ENCODE data around the gene GRIK4.

The GRIK4 gene

DNA sequence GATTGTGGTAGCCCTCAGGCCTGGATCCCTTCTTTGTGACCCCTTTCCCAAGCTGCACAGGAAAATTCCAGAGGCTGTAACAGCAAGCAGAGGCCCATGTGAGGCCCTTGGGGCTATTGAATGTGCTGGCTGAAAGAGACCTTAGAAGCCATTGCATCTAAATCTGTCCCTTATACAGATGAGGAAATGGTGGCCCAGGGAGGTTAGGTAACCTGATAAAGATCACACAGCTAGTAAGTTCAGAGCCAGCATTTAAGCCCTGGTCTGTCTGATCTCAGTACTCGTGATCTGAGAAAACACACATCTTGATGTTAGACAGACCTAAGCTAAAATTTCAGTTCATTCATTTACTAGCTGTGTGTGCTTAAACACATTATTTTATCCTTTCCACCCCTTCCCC lies 396.4 kb downstream of the GRIK4 start:
- Histone ChIP-seq H3K27me3 (ENCODE audit: control insufficient read depth, insufficient read depth, low read length) (no peaks in the 10 kb centered on the region; the same call in 1 of the 2 replicates), H3K9ac (ENCODE audit: low read length) (no peak overlapping the region), H3K36me3 (ENCODE audit: control insufficient read depth, insufficient read depth, low read length) (no peaks in the 10 kb centered on the region), H3K4me1 (ENCODE audit: control insufficient read depth, insufficient read depth, low read length) (no peaks in the 10 kb centered on the region; the same call in 1 of the 2 replicates), H3K27ac (ENCODE audit: low read depth, low read length) (no peak overlapping the region), H3K9me3 (ENCODE audit: control insufficient read depth, insufficient read depth, low read depth, low read length) (no peaks in the 10 kb centered on the region), H3K4me3 (ENCODE audit: low read depth, low read length) (no peak overlapping the region)

DNA sequence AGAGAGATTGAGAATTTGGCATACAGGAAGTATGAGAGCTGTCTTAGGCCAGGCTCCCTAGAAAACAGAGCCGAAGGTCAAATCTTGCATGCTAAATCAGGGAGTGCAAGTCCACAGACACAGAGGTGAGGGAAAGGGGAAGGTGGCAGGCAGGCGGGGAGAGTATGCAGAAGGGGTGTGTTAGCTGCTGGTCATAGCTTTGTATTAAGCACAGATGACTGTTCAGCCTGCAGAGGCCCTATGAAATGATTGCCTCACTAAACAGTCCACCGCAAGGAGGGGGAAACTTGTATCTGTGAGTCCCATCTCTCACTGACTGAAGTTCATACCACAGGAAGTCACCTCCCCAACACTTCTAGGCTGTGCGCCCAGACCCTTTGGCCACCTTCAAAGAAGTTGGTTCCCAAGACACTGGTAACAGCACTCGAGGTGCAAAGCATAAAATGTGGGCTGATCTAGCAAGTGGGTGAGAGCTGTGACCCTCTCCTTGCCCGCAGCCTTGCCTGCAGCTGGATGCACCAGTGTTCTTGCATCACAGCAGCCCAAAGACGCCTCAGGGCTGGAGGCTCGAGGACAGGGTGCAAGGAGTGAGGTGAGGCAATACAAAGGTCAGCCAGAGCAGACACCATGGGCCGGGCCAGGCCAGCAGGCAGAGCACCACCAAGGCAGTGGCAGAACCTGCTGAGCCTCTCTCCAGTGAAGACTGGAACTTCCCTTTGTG lies 397.1 kb downstream of the GRIK4 start:
- Histone ChIP-seq H3K36me3 (ENCODE audit: control insufficient read depth, insufficient read depth, low read length) (no peaks in the 10 kb centered on the region), H3K9me3 (ENCODE audit: control insufficient read depth, insufficient read depth, low read depth, low read length) (no peaks in the 10 kb centered on the region), H3K27me3 (ENCODE audit: control insufficient read depth, insufficient read depth, low read length) (no peaks in the 10 kb centered on the region; the same call in 1 of the 2 replicates), H3K4me3 (ENCODE audit: low read depth, low read length) (no peak overlapping the region), H3K9ac (ENCODE audit: low read length) (no peak overlapping the region), H3K4me1 (ENCODE audit: control insufficient read depth, insufficient read depth, low read length) (no peaks in the 10 kb centered on the region; the same call in 1 of the 2 replicates), H3K27ac (ENCODE audit: low read depth, low read length) (no peak overlapping the region)

DNA sequence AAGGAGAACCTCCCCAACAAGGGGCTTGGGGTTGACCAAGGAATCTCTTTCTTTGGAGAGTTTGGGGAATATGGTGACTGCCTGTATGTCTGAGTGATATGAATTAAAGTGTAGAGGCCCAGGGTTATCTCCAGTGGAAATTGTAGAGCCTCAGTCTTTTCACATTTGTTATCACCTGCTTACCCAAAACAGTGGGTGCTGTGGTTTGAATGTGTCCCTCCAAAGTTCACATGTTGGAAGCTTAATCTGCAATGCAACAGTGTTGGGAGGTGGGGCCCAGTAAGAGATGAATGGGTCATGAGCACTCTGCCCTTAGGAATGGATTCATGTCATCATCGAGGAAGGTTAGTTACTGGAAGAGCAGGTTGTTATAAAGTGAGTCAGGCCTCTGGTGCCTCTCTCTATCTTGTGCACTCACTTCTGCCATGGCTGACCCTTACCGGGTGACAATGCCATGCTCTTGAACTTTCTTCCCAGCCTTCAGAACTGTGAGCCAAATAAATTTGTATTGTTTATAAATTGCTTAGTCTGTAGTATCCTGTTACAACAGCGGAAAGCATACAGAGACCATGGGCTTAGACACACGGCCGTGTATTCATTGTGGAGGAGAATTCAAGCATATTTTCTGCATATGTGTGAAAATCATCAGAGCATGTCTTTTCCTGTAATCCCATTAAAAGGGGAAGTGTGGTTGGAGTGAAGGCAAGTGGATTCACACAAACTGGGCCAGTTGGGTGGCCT lies 398.3 kb downstream of the GRIK4 start:
- H3K9me3 ChIP-seq (ENCODE audit: control insufficient read depth, insufficient read depth, low read depth, low read length) = no peaks in the 10 kb centered on the region
- H3K4me1 ChIP-seq (ENCODE audit: control insufficient read depth, insufficient read depth, low read length) = no peaks in the 10 kb centered on the region
- H3K36me3 ChIP-seq (ENCODE audit: control insufficient read depth, insufficient read depth, low read length) = no peaks in the 10 kb centered on the region
- no peak overlapping the region for H3K27ac ChIP-seq (ENCODE audit: low read depth, low read length)
- no peak overlapping the region for H3K9ac ChIP-seq (ENCODE audit: low read length)
- no peaks in the 10 kb centered on the region for H3K27me3 ChIP-seq (ENCODE audit: control insufficient read depth, insufficient read depth, low read length)
- H3K4me3 ChIP-seq (ENCODE audit: low read depth, low read length) = no peak overlapping the region

DNA sequence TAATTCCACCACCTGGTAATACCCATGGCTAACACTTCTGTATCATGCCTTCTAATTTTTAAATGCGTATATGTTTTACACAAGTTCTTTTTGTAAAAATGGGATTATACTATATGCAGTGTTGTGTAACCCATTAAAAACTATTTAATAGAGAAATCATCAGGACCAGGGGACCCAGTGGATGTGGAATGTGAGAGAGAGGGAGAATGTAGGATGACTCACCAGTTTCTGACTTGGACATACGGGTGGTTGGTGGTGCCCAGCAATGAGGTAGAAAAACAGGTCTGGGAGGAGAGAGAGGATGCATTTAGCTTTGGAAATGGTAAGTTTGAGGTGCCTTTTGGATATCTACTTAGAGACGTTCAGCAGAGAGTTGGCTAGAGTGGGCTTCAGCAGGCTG lies 400.4 kb downstream of the GRIK4 start:
- no peak overlapping the region for H3K9ac ChIP-seq (ENCODE audit: low read length)
- no peaks in the 10 kb centered on the region for H3K27me3 ChIP-seq (ENCODE audit: control insufficient read depth, insufficient read depth, low read length)
- no peak overlapping the region for H3K27ac ChIP-seq (ENCODE audit: low read depth, low read length)

DNA sequence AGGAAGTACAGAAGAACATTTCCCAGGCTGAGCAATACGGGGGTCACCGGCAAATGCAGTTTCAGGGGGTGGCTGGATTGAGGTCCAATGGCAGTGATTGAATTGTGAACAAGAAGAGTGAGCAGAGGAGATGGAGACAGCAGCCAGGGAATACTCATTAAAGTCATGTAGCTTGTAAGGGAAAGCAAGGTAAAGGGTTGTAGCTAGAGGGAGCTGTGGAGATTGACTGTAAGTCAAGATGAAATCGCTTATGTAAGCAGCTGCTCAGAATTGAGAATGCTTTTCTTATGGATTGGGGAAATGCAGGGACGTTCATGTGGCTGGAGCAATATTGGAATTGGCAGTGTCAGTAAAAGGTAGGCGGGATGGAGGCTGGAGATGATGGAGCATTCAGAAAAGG lies 401.0 kb downstream of the GRIK4 start:
- no peak overlapping the region for H3K4me3 ChIP-seq (ENCODE audit: low read depth, low read length)
- no peaks in the 10 kb centered on the region for H3K9me3 ChIP-seq (ENCODE audit: control insufficient read depth, insufficient read depth, low read depth, low read length)
- no peaks in the 10 kb centered on the region; the same call in 1 of the 2 replicates for H3K4me1 ChIP-seq (ENCODE audit: control insufficient read depth, insufficient read depth, low read length)
- no peaks in the 10 kb centered on the region for H3K36me3 ChIP-seq (ENCODE audit: control insufficient read depth, insufficient read depth, low read length)
- no peak overlapping the region for H3K27ac ChIP-seq (ENCODE audit: low read depth, low read length)
- H3K9ac ChIP-seq (ENCODE audit: low read length) = no peak overlapping the region
- no peaks in the 10 kb centered on the region for H3K27me3 ChIP-seq (ENCODE audit: control insufficient read depth, insufficient read depth, low read length)

More for the DNA sequence above, 400.4 kb downstream of the GRIK4 start:
- H3K9me3 ChIP-seq (ENCODE audit: control insufficient read depth, insufficient read depth, low read depth, low read length) = no peaks in the 10 kb centered on the region
- H3K4me3 ChIP-seq (ENCODE audit: low read depth, low read length) = no peak overlapping the region
- H3K4me1 ChIP-seq (ENCODE audit: control insufficient read depth, insufficient read depth, low read length) = no peaks in the 10 kb centered on the region
- H3K36me3 ChIP-seq (ENCODE audit: control insufficient read depth, insufficient read depth, low read length) = no peaks in the 10 kb centered on the region

DNA sequence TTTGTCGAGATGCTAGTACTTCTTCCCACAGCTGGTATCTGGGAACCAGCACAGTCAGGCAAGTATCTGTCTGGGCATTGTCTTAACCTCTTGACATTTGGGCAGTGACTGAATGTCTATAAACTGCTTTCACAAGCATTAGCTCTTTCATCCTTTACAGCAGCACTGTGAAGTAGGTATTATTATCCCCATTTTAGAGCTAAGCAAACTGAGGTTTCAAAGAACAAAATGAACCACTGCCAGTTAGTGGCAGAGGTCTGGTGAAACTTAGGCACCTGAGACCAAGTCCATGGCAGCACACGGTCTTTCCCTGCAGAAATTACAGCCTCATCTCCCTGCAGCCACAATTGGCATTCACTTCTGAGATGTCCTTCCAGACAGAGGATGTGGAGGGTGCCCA lies 401.4 kb downstream of the GRIK4 start:
- Histone ChIP-seq H3K36me3 (ENCODE audit: control insufficient read depth, insufficient read depth, low read length) (no peaks in the 10 kb centered on the region), H3K9me3 (ENCODE audit: control insufficient read depth, insufficient read depth, low read depth, low read length) (no peaks in the 10 kb centered on the region), H3K4me3 (ENCODE audit: low read depth, low read length) (no peak overlapping the region), H3K27me3 (ENCODE audit: control insufficient read depth, insufficient read depth, low read length) (no peaks in the 10 kb centered on the region), H3K4me1 (ENCODE audit: control insufficient read depth, insufficient read depth, low read length) (peaks cover 4% of the 10 kb centered on the region), H3K27ac (ENCODE audit: low read depth, low read length) (no peak overlapping the region), H3K9ac (ENCODE audit: low read length) (no peak overlapping the region)

DNA sequence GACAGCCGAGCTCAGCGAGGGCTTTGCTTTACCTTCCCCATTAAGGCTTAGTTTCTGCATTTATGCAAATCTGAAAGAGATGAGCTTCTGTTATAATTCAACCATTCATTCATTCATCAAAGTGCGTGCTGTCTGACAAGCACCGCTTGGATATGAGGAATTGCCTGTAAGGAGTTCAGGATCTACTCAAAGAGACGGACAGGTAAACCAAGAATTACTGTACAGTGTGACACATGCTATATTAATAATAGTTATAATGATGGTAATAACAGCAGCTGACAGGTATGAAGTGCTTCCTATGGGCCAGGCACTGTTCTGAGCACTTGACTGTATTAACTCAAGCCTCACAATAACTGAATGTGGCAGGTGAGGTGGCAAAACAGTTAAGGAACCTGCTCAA lies 402.5 kb downstream of the GRIK4 start:
- Histone ChIP-seq H3K9me3 (ENCODE audit: control insufficient read depth, insufficient read depth, low read depth, low read length) (no peaks in the 10 kb centered on the region), H3K9ac (ENCODE audit: low read length) (no peak overlapping the region), H3K36me3 (ENCODE audit: control insufficient read depth, insufficient read depth, low read length) (no peaks in the 10 kb centered on the region), H3K4me3 (ENCODE audit: low read depth, low read length) (no peak overlapping the region), H3K4me1 (ENCODE audit: control insufficient read depth, insufficient read depth, low read length) (peaks cover 7% of the 10 kb centered on the region), H3K27ac (ENCODE audit: low read depth, low read length) (no peak overlapping the region), H3K27me3 (ENCODE audit: control insufficient read depth, insufficient read depth, low read length) (no peaks in the 10 kb centered on the region)

DNA sequence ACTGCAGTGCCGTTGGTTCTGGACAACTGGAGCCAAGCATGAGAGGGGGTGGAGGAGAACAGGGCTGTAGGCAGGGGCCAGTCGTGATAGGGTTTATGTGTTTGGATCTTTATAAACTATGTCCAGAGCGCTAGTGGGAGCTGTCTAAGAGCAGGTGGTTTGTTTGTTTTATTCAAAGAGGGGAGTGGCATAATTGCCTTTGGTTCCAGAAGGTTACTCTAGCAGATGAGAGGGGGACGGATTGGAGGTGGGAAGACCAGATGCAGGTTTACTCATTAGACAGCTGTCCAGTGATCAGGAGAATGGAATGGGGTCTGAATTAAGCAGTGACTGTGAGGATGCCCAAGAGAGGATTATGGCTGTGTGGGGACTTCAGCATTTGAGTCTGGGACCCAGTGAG lies 403.1 kb downstream of the GRIK4 start:
- no peaks in the 10 kb centered on the region for H3K27me3 ChIP-seq (ENCODE audit: control insufficient read depth, insufficient read depth, low read length)
- no peak overlapping the region for H3K27ac ChIP-seq (ENCODE audit: low read depth, low read length)
- H3K9ac ChIP-seq (ENCODE audit: low read length) = no peak overlapping the region
- H3K4me3 ChIP-seq (ENCODE audit: low read depth, low read length) = no peak overlapping the region
- H3K4me1 ChIP-seq (ENCODE audit: control insufficient read depth, insufficient read depth, low read length) = peaks cover 7% of the 10 kb centered on the region
- no peaks in the 10 kb centered on the region for H3K9me3 ChIP-seq (ENCODE audit: control insufficient read depth, insufficient read depth, low read depth, low read length)
- H3K36me3 ChIP-seq (ENCODE audit: control insufficient read depth, insufficient read depth, low read length) = no peaks in the 10 kb centered on the region

DNA sequence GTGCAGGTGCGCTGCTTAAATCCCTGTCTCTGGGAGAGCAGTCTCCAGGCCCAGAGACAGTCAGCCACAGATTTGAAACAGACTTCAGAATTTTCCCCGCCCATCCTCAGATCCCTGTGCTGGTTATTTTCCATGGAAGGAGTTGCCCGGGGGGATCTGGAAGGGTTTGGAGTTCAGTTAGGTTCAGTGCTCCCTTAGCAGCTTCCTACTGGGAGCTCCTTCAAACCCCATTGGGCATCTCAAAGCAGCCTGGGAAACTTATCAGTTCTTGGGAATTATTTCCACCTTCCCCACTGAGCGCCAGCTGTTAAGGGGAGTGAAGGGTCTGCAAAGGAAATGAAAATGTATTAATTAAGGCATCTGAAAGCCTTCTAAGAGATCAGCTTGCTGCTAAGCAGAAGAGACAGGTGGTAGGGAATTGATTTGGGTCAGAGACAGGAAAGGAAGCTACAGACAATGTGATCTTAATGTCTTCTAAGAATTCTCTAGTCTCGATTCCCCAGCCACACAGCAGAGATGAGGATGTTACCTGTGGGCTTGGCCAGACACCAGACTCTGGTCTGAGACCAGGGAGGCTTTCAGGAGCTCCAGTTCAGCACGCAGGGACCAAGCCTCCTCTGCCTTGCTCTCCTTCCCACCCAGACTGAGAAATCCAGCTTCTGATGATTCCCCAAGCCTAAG lies 406.2 kb downstream of the GRIK4 start:
- H3K36me3 ChIP-seq (ENCODE audit: control insufficient read depth, insufficient read depth, low read length) = no peaks in the 10 kb centered on the region
- no peaks in the 10 kb centered on the region for H3K27me3 ChIP-seq (ENCODE audit: control insufficient read depth, insufficient read depth, low read length)
- H3K9me3 ChIP-seq (ENCODE audit: control insufficient read depth, insufficient read depth, low read depth, low read length) = no peaks in the 10 kb centered on the region
- peaks cover 7% of the 10 kb centered on the region for H3K4me1 ChIP-seq (ENCODE audit: control insufficient read depth, insufficient read depth, low read length)
- no peak overlapping the region for H3K27ac ChIP-seq (ENCODE audit: low read depth, low read length)
- H3K9ac ChIP-seq (ENCODE audit: low read length) = no peak overlapping the region
- H3K4me3 ChIP-seq (ENCODE audit: low read depth, low read length) = no peak overlapping the region

DNA sequence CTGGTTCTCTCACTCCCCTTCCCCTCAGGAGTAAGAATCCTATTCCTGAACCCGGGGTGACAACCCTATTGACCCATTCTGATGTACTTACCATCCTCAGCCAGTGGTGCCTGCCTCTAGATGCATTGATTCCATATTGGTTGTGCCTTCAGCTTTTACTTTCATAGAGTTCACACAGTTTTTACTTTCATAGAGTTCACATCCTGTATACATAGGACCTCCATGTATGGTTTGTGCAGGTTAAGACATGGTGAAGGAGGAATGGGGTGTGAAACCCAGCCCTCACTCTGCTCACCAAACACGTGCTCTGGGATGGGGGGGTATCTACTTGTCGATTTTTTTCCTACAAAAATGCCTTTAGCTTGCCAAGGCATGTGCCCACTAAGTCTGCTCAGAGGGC lies 406.7 kb downstream of the GRIK4 start:
- no peak overlapping the region for H3K9ac ChIP-seq (ENCODE audit: low read length)
- H3K4me1 ChIP-seq (ENCODE audit: control insufficient read depth, insufficient read depth, low read length) = peaks cover 7% of the 10 kb centered on the region

DNA sequence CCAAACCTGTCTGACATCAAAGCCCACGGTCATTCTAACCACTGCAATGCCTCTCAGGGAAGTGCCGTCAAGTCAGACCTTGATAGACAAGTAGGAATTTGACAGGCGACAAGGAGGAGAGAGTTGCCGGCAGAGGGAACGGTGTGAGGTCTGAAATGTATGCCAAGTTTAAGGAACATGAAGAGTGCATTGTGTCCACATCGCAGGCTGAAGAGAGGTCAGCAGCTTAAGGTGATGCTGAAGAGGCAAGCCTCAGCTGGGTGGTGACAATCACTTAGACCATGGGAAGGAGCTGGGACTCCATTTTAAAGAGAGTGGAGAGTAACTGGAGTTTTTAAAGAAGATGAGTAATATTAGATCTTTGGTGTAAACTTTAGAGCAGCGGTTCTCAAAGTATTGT lies 407.5 kb downstream of the GRIK4 start:
- Histone ChIP-seq H3K9ac (ENCODE audit: low read length) (no peak overlapping the region), H3K36me3 (ENCODE audit: control insufficient read depth, insufficient read depth, low read length) (no peaks in the 10 kb centered on the region), H3K4me1 (ENCODE audit: control insufficient read depth, insufficient read depth, low read length) (peaks cover 7% of the 10 kb centered on the region), H3K9me3 (ENCODE audit: control insufficient read depth, insufficient read depth, low read depth, low read length) (no peaks in the 10 kb centered on the region), H3K27me3 (ENCODE audit: control insufficient read depth, insufficient read depth, low read length) (no peaks in the 10 kb centered on the region), H3K27ac (ENCODE audit: low read depth, low read length) (no peak overlapping the region), H3K4me3 (ENCODE audit: low read depth, low read length) (no peak overlapping the region)

More for the DNA sequence above, 406.7 kb downstream of the GRIK4 start:
- Histone ChIP-seq H3K27ac (ENCODE audit: low read depth, low read length) (no peak overlapping the region), H3K27me3 (ENCODE audit: control insufficient read depth, insufficient read depth, low read length) (no peaks in the 10 kb centered on the region), H3K9me3 (ENCODE audit: control insufficient read depth, insufficient read depth, low read depth, low read length) (no peaks in the 10 kb centered on the region), H3K36me3 (ENCODE audit: control insufficient read depth, insufficient read depth, low read length) (no peaks in the 10 kb centered on the region), H3K4me3 (ENCODE audit: low read depth, low read length) (no peak overlapping the region)
